Endothelial cell of umbilical vein (primary cell): ENCODE data around the gene GABRA5.

ENCODE experiments used
- CTCF ChIP-seq, 2 donors: IDR thresholded peaks; 1 replicate in 1 of 2; 2 replicates in 1 of 2; pipeline ENCODE4 v1.5.1; 2011; ENCODE audit warnings: low read length in 2 of 2, mild to moderate bottlenecking in 2 of 2, moderate library complexity in 2 of 2, control low read depth in 1 of 2, inconsistent platforms in 1 of 2, low read depth in 1 of 2; ENCODE audit not compliant: insufficient read depth in 1 of 2; ENCODE audit errors: extremely low read depth in 1 of 2
- MAX ChIP-seq: IDR thresholded peaks from 2 replicates; pipeline ENCODE4 v1.6.1; 2011; ENCODE audit not compliant: insufficient read depth, insufficient read length

- peak in 1 of 2 donors; percentile 3 for TF ChIP-seq CTCF (IDR thresholded peaks at IDR 0.05; ENCODE audit: extremely low read depth in 1 of 2, insufficient read depth in 1 of 2, low read depth in 1 of 2, low read length in 2 of 2)
- no peak for TF ChIP-seq MAX
Observed at GRCh38 chr15:26974120-26974780, 107.4 kb downstream of the GABRA5 start.
